HepG2 (cell line): ENCODE measurements around the gene MOGAT3. TPM values are rescaled to one million over a fixed set of nuclear protein-coding genes. Genes with fewer than 3 reads are reported as not detected.

ENCODE experiments used
- ATAC-seq: fragments of 200-7000 bp; cut with Tn5 transposase; 3 replicates; pipeline ENCODE4 v1.9.1; 2020; ENCODE audit warnings: mild to moderate bottlenecking, moderate library complexity
- BruUV-seq: library from RNA; stranded (reverse); fragments of 400-500 nt; replicated peaks from 2 replicates; lab custom pipeline; 2021; lab: Mats Ljungman, UMichigan
- CTCF ChIA-PET: fragments of 300-600 bp; formaldehyde crosslinking; extraction: SDS; loops from one replicate; lab custom pipeline; 2021; ENCODE audit warnings: low total read pairs, inconsistent platforms, low intra/inter-chr PET ratio; lab: Yijun Ruan, JAX
- POLR2A ChIA-PET: fragments of 350-600 bp; sonication (Branson Sonifier 250); formaldehyde crosslinking; loops from one replicate; lab custom pipeline; 2020; ENCODE audit warnings: antibody characterized with exemption, inconsistent platforms; lab: Yijun Ruan, JAX
- DNase-seq: peaks from one replicate; pipeline ENCODE4 v3.0.0-alpha.2; 2015; ENCODE audit warnings: low spot score
- FAIRE-seq: peaks from 3 replicates; lab custom pipeline; 2011; peaks lifted over from hg19 to GRCh38; lab: Jason Lieb, UNC
- H2AFZ ChIP-seq: one replicate; pipeline ENCODE4 v1.6.1; 2011; ENCODE audit warnings: low read length, inconsistent platforms
- H3K27ac ChIP-seq: fragments of 300-600 bp; 3 replicates; pipeline ENCODE4 v1.8.0; 2011; ENCODE audit warnings: mixed run types, mild to moderate bottlenecking, mixed read lengths, low read length, inconsistent platforms; ENCODE audit not compliant: insufficient read depth; ENCODE audit errors: extremely low read length
- H3K27me3 ChIP-seq, 2 experiments: fragments of 200-600 bp in 1 of 2; 2 replicates in 1 of 2; 3 replicates in 1 of 2; pipeline versions ENCODE4 v1.6.0 to v1.8.0; 2011; ENCODE audit warnings: low read length in 2 of 2, mild to moderate bottlenecking in 2 of 2, moderate library complexity in 2 of 2, inconsistent platforms in 1 of 2; ENCODE audit not compliant: insufficient read depth in 2 of 2, control insufficient read depth in 1 of 2
- H3K36me3 ChIP-seq, 2 experiments: fragments of 200-600 bp in 1 of 2; replicated peaks in 1 of 2; 2 replicates in 1 of 2; 3 replicates in 1 of 2; pipeline versions ENCODE4 v1.5.1 to v1.8.0; 2011; ENCODE audit warnings: low read length in 2 of 2, inconsistent platforms in 1 of 2; ENCODE audit not compliant: insufficient read depth in 2 of 2, control insufficient read depth in 1 of 2
- H3K4me1 ChIP-seq: 2 replicates; pipeline ENCODE4 v1.5.1; 2012; ENCODE audit warnings: low read length, inconsistent platforms; ENCODE audit not compliant: insufficient read depth
- H3K4me2 ChIP-seq: 2 replicates; pipeline ENCODE4 v1.6.0; 2011; ENCODE audit warnings: low read depth, low read length, inconsistent platforms
- H3K4me3 ChIP-seq, 3 experiments: fragments of 200-600 bp in 1 of 3; sonication (generic), shearing (Covaris generic) in 1 of 3; replicated peaks in 1 of 3; 2 replicates each; pipeline ENCODE4 v1.5.1; 2011 to 2016; ENCODE audit warnings: low read length in 3 of 3, inconsistent platforms in 2 of 3, low read depth in 2 of 3, mild to moderate bottlenecking in 2 of 3, control low read depth in 1 of 3, mixed read lengths in 1 of 3; ENCODE audit not compliant: insufficient read depth in 1 of 3
- H3K79me2 ChIP-seq: one replicate; pipeline ENCODE4 v1.6.1; 2011; ENCODE audit warnings: low read length, inconsistent platforms; ENCODE audit not compliant: insufficient read depth
- H3K9ac ChIP-seq: 2 replicates; pipeline ENCODE4 v1.6.0; 2011; ENCODE audit warnings: mild to moderate bottlenecking, low read depth, low read length, inconsistent platforms; ENCODE audit not compliant: insufficient read depth
- H3K9me3 ChIP-seq: 2 replicates; pipeline ENCODE4 v1.5.1; 2012; ENCODE audit warnings: mild to moderate bottlenecking, low read length
- H4K20me1 ChIP-seq: 2 replicates; pipeline ENCODE4 v1.6.0; 2011; ENCODE audit warnings: inconsistent platforms, mild to moderate bottlenecking, low read length, moderate library complexity; ENCODE audit not compliant: insufficient read depth
- BORCS8-MEF2B ChIP-seq: sonication (generic); formaldehyde crosslinking; IDR thresholded peaks from 2 replicates; pipeline ENCODE4 v1.8.0; 2022; ENCODE audit warnings: mild to moderate bottlenecking, missing genetic modification reagents
- KDM2A ChIP-seq: sonication (generic); formaldehyde crosslinking; IDR thresholded peaks from 2 replicates; pipeline ENCODE4 v1.4.0; 2020; ENCODE audit warnings: low read depth, missing genetic modification reagents, borderline replicate concordance
- THYN1 ChIP-seq: sonication (generic); formaldehyde crosslinking; IDR thresholded peaks from 2 replicates; pipeline ENCODE4 v1.8.1; 2023; ENCODE audit warnings: low read depth, mild to moderate bottlenecking, moderate library complexity, missing genetic modification reagents, borderline replicate concordance
- TOE1 ChIP-seq: sonication (generic); formaldehyde crosslinking; IDR thresholded peaks from 2 replicates; pipeline ENCODE4 v1.4.0; 2020; ENCODE audit warnings: mild to moderate bottlenecking, missing genetic modification reagents
- XBP1 ChIP-seq: sonication (generic); formaldehyde crosslinking; IDR thresholded peaks from 2 replicates; pipeline ENCODE4 v1.5.0; 2020; ENCODE audit warnings: missing genetic modification reagents
- ZKSCAN5 ChIP-seq: sonication (generic); formaldehyde crosslinking; IDR thresholded peaks from 2 replicates; pipeline ENCODE4 v1.5.1; 2020; ENCODE audit warnings: mild to moderate bottlenecking, missing genetic modification reagents
- ZMYM4 ChIP-seq: sonication (generic); formaldehyde crosslinking; IDR thresholded peaks from 2 replicates; pipeline ENCODE4 v1.8.1; 2023; ENCODE audit warnings: mild to moderate bottlenecking, missing genetic modification reagents
- ZNF616 ChIP-seq: sonication (generic); formaldehyde crosslinking; IDR thresholded peaks from 2 replicates; pipeline ENCODE4 v1.5.0; 2020; ENCODE audit warnings: low read depth, mild to moderate bottlenecking, missing genetic modification reagents
- WGBS: methylation state at CpG from one replicate; pipeline ENCODE4 v1.1.6; 2017; ENCODE audit warnings: low lambda C conversion rate; 5-methylcytosine and 5-hydroxymethylcytosine counted together
- in situ Hi-C: cut with HindIII; loops from 2 replicates; pipeline ENCODE4 v1.10.0; 2017; ENCODE audit warnings: low pct_unique_long_range_greater_than_20kb; ENCODE audit not compliant: extremely low pct_ligation_motif_present
- intact Hi-C: fragments of 100-400 bp; cut with micrococcal nuclease; formaldehyde crosslinking; loops from one replicate; pipeline ENCODE4 v1.10.0; 2022; ENCODE audit not compliant: unreplicated experiment
- polyA plus RNA-seq, 8 experiments: library from polyadenylated mRNA; depleted of rRNA in 3 of 8; stranded (reverse) in 7 of 8; unstranded in 1 of 8; fragments of >200 nt; fragmentation: Illumina TruSeq in 4 of 8; extraction: Trizol in 4 of 8; gene quantifications; 2 replicates each; pipeline versions ENCODE4 v1.2.1 to v1.2.3, GENCODE V29; 2011 to 2016; ENCODE audit warnings: low read depth in 4 of 8, missing spikeins in 1 of 8, mixed read lengths in 1 of 8; ENCODE audit not compliant: insufficient read depth in 1 of 8
- total RNA-seq, 5 experiments: library from RNA; depleted of rRNA; stranded (reverse); fragments of >200 nt; fragmentation: Illumina TruSeq; extraction: Trizol; gene quantifications; 2 replicates each; pipeline ENCODE4 v1.2.3, GENCODE V29; 2016; ENCODE audit warnings: low read depth in 1 of 5
- TF ChIP-seq, protein P1 (sequence below): sonication (generic); formaldehyde crosslinking; IDR thresholded peaks from 2 replicates; pipeline ENCODE4 v1.5.0; 2020; ENCODE audit warnings: mild to moderate bottlenecking, missing genetic modification reagents, moderate library complexity
- TF ChIP-seq, protein P2 (sequence below): sonication (generic); formaldehyde crosslinking; IDR thresholded peaks from 2 replicates; pipeline ENCODE4 v1.5.0; 2020; ENCODE audit warnings: missing genetic modification reagents
- TF ChIP-seq, protein P3 (sequence below): sonication (generic); formaldehyde crosslinking; IDR thresholded peaks from 2 replicates; pipeline ENCODE4 v1.8.0; 2022; ENCODE audit warnings: mild to moderate bottlenecking, missing genetic modification reagents, moderate library complexity
- TF ChIP-seq, protein P4 (sequence below): sonication (generic); formaldehyde crosslinking; IDR thresholded peaks from 2 replicates; pipeline ENCODE4 v1.5.1; 2020; ENCODE audit warnings: mild to moderate bottlenecking, missing genetic modification reagents, borderline replicate concordance
- TF ChIP-seq, protein P5 (sequence below), 2 experiments: sonication (generic) in 1 of 2; formaldehyde crosslinking in 1 of 2; IDR thresholded peaks; 2 replicates each; pipeline versions ENCODE4 v1.4.0 to v1.6.1; 2018 to 2020; ENCODE audit warnings: missing genetic modification reagents in 2 of 2, borderline replicate concordance in 1 of 2, low read depth in 1 of 2, mild to moderate bottlenecking in 1 of 2, missing biosample characterization in 1 of 2
- TF ChIP-seq, protein P6 (sequence below): sonication (generic); formaldehyde crosslinking; conservative IDR thresholded peaks from 2 replicates; pipeline ENCODE4 v1.4.0; 2020; ENCODE audit warnings: missing genetic modification reagents

The MOGAT3 gene
- total and polyA plus RNA-seq, 2 of the 13 experiments (the other 11 are each of a cell fraction or from before 2014, with no cell fraction given), result 22.5 to 30.5 TPM

DNA sequence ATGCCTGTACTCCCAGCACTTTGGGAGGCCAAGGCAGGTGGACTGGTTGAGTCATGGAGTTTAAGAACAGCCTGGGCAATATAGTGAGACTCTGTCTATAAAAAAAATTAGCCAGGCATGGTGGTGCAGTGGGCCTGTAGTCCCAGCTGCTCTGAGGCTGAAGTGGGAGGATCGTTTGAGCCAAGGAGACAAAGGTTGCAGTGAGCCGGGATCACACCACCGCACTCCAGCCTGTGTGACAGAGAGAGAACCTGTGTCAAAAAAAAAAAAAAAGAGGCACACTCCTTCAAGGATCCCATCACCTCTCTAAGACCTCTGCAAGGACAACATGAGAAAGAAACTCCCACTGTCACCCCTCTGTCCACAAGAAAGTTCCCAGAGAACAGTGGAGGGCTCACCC is 25.2 kb downstream of the MOGAT3 start:
- intact Hi-C loops, result no loop called here
- Histone ChIP-seq H3K27me3 (peaks cover 20 to 80% of the 10 kb centered on the region in 2 experiments), H3K36me3 (no peaks in the 10 kb centered on the region), H3K4me1 (peaks cover 51% of the 10 kb centered on the region), H4K20me1 (no peaks in the 10 kb centered on the region), H3K79me2 (no peaks in the 10 kb centered on the region), H3K4me2 (no peak overlapping the region), H3K27ac (no peak overlapping the region), H3K9me3 (no peaks in the 10 kb centered on the region), H2AFZ (no peak overlapping the region), H3K4me3 (no peak overlapping the region), H3K9ac (no peak overlapping the region)
- ATAC-seq, result no peak
- ChIA-PET POLR2A (no interaction called here), CTCF (no interaction called here)
- no TSS peak for BruUV-seq
- in situ Hi-C loops, result no loop called here
- 0% methylated on average over 3 of the region's 3 CpGs for WGBS
- TF ChIP-seq ZMYM4, result no peak
- TF ChIP-seq, protein P1, sequence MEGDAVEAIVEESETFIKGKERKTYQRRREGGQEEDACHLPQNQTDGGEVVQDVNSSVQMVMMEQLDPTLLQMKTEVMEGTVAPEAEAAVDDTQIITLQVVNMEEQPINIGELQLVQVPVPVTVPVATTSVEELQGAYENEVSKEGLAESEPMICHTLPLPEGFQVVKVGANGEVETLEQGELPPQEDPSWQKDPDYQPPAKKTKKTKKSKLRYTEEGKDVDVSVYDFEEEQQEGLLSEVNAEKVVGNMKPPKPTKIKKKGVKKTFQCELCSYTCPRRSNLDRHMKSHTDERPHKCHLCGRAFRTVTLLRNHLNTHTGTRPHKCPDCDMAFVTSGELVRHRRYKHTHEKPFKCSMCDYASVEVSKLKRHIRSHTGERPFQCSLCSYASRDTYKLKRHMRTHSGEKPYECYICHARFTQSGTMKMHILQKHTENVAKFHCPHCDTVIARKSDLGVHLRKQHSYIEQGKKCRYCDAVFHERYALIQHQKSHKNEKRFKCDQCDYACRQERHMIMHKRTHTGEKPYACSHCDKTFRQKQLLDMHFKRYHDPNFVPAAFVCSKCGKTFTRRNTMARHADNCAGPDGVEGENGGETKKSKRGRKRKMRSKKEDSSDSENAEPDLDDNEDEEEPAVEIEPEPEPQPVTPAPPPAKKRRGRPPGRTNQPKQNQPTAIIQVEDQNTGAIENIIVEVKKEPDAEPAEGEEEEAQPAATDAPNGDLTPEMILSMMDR (CRISPR knock-in tag), result no peak
- no peak for TF ChIP-seq ZKSCAN5
- TF ChIP-seq, protein P2, sequence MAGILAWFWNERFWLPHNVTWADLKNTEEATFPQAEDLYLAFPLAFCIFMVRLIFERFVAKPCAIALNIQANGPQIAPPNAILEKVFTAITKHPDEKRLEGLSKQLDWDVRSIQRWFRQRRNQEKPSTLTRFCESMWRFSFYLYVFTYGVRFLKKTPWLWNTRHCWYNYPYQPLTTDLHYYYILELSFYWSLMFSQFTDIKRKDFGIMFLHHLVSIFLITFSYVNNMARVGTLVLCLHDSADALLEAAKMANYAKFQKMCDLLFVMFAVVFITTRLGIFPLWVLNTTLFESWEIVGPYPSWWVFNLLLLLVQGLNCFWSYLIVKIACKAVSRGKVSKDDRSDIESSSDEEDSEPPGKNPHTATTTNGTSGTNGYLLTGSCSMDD (CRISPR knock-in tag), result no peak
- TF ChIP-seq XBP1, result no peak
- TF ChIP-seq, protein P3, sequence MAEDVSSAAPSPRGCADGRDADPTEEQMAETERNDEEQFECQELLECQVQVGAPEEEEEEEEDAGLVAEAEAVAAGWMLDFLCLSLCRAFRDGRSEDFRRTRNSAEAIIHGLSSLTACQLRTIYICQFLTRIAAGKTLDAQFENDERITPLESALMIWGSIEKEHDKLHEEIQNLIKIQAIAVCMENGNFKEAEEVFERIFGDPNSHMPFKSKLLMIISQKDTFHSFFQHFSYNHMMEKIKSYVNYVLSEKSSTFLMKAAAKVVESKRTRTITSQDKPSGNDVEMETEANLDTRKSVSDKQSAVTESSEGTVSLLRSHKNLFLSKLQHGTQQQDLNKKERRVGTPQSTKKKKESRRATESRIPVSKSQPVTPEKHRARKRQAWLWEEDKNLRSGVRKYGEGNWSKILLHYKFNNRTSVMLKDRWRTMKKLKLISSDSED (CRISPR knock-in tag), result no peak
- no peak for TF ChIP-seq TOE1 (CRISPR knock-in tag)
- TF ChIP-seq, protein P4, sequence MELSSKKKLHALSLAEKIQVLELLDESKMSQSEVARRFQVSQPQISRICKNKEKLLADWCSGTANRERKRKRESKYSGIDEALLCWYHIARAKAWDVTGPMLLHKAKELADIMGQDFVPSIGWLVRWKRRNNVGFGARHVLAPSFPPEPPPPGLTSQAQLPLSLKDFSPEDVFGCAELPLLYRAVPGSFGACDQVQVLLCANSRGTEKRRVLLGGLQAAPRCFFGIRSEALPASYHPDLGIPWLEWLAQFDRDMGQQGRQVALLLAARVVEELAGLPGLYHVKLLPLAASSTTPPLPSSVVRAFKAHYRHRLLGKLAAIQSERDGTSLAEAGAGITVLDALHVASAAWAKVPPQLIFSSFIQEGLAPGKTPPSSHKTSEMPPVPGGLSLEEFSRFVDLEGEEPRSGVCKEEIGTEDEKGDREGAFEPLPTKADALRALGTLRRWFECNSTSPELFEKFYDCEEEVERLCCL, result no peak
- TF ChIP-seq KDM2A, result no peak
- TF ChIP-seq, protein P5, sequence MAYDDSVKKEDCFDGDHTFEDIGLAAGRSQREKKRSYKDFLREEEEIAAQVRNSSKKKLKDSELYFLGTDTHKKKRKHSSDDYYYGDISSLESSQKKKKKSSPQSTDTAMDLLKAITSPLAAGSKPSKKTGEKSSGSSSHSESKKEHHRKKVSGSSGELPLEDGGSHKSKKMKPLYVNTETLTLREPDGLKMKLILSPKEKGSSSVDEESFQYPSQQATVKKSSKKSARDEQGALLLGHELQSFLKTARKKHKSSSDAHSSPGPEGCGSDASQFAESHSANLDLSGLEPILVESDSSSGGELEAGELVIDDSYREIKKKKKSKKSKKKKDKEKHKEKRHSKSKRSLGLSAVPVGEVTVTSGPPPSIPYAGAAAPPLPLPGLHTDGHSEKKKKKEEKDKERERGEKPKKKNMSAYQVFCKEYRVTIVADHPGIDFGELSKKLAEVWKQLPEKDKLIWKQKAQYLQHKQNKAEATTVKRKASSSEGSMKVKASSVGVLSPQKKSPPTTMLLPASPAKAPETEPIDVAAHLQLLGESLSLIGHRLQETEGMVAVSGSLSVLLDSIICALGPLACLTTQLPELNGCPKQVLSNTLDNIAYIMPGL (CRISPR knock-in tag; IDR thresholded peaks at IDR 0.05; ENCODE audit: borderline replicate concordance in 1 of 2, low read depth in 1 of 2), result no peak
- no peak for TF ChIP-seq BORCS8-MEF2B
- TF ChIP-seq ZNF616 (CRISPR knock-in tag), result no peak
- TF ChIP-seq, protein P6, sequence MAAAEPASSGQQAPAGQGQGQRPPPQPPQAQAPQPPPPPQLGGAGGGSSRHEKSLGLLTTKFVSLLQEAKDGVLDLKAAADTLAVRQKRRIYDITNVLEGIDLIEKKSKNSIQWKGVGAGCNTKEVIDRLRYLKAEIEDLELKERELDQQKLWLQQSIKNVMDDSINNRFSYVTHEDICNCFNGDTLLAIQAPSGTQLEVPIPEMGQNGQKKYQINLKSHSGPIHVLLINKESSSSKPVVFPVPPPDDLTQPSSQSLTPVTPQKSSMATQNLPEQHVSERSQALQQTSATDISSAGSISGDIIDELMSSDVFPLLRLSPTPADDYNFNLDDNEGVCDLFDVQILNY (CRISPR knock-in tag), result no peak
- TF ChIP-seq THYN1 (CRISPR knock-in tag), result no peak
- no peak for DNase-seq
- no peak for FAIRE-seq
